ENCODE data around the gene FBXO2. TPM values are rescaled to one million over a fixed set of nuclear protein-coding genes. Genes with fewer than 3 reads are reported as not detected.
A peak's percentile ranks its signal among the peaks of the same experiment; 100 is the strongest.

Gene FBXO2
- total and polyA plus RNA-seq, 9 of the 15 experiments (the other 6 are each of a cell fraction or from before 2014, with no cell fraction given) = 0.04 to 1.9 (median 0.27) TPM

GRCh38 chr1:11654939-11655808 is 945 bp upstream of the FBXO2 start:
- 19% methylated on average over 19 of the region's 45 CpGs for WGBS (ENCODE audit: insufficient coverage, low coverage, missing lambda C conversion rate)
- Histone ChIP-seq H4K20me1 (replicated peaks; ENCODE audit: control insufficient read depth, insufficient read depth, low read length) (no peaks in the 10 kb centered on the region), H2AFZ (ENCODE audit: low read depth, low read length) (peak overlapping the region; percentile 63; the same call in 1 of the 2 replicates), H3K27ac (ENCODE audit: extremely low read depth, low read depth, low read length) (no peak overlapping the region), H3K9ac (ENCODE audit: insufficient read depth in 1 of 2, low read depth in 2 of 2, low read length in 2 of 2) (peak overlapping the region in 1 of 2 experiments; percentile 91; a peak in 2 of 4 replicates), H3K4me1 (replicated peaks in 1 of 2; ENCODE audit: control insufficient read depth in 2 of 2, insufficient read depth in 2 of 2, low read length in 2 of 2) (peaks cover 5 to 41% of the 10 kb centered on the region in 2 experiments; a peak in 4 of 5 replicates), H3K36me3 (ENCODE audit: control insufficient read depth, insufficient read depth, low read length) (peaks cover 16% of the 10 kb centered on the region; the same call in 2 of the 3 replicates), H3K27me3 (ENCODE audit: control insufficient read depth in 2 of 2, insufficient read depth in 2 of 2, low read length in 2 of 2) (no peaks in the 10 kb centered on the region), H3K4me3 (peak overlapping the region; percentile 48), H3K79me2 (ENCODE audit: control insufficient read depth, insufficient read depth, low read length) (no peaks in the 10 kb centered on the region), H3K9me1 (ENCODE audit: control insufficient read depth, insufficient read depth, low read length) (no peaks in the 10 kb centered on the region), H3K4me2 (ENCODE audit: insufficient read depth, low read length) (peak overlapping the region; percentile 60), H3K9me3 (replicated peaks; ENCODE audit: control insufficient read depth, insufficient read depth, low read depth, low read length) (no peaks in the 10 kb centered on the region; the same call in 1 of the 2 replicates)
- in situ Hi-C loops (cut with MboI) (loop anchor here (5.0 kb wide), 1 partner anchor 62 kb away; no protein-coding TSS in a partner anchor), intact Hi-C loops (cut with micrococcal nuclease) (no loop called here)
- POLR2A ChIA-PET = interaction anchor here (0.5 to 3.0 kb wide), 9 partner anchors 9 to 642 kb away, joined by 3 to 12 read pairs (median 3); partner anchors contain the start of gene FBXO6
- ATAC-seq (no peak; the same call in 2 of the 3 replicates), FAIRE-seq (peak; percentile 26), DNase-seq (ENCODE audit: extremely low read depth in 1 of 4, low spot score in 3 of 4) (peak in 1 of 4 experiments; percentile 32)
- BruUV-seq (replicated peaks) = no TSS peak
- CTCF ChIA-PET (ENCODE audit: low intra/inter-chr PET ratio) = no interaction called here
- no peak for TF ChIP-seq VEZF1 (CRISPR knock-in tag; IDR thresholded peaks at IDR 0.05)
- TF ChIP-seq E2F8 (IDR thresholded peaks at IDR 0.05; ENCODE audit: low read depth, partially characterized antibody) = no peak
- no peak for TF ChIP-seq TARDBP (IDR thresholded peaks at IDR 0.05)
- peak; percentile 24 for TF ChIP-seq ZFX (CRISPR knock-in tag; IDR thresholded peaks at IDR 0.05)
- no peak for TF ChIP-seq PATZ1 (CRISPR knock-in tag; IDR thresholded peaks at IDR 0.05; ENCODE audit: borderline replicate concordance)
- TF ChIP-seq LEF1 (IDR thresholded peaks at IDR 0.05) = no peak
- peak; percentile 71 for TF ChIP-seq ZBTB7A (IDR thresholded peaks at IDR 0.05; ENCODE audit: borderline replicate concordance, control insufficient read depth, low read depth, low read length)

Data from K562 (cell line).